Measurements from ENCODE around the gene PTGER4.
"Not testable (repeated sequence)": the region's sequence is repeated elsewhere in the genome, so short reads cannot be mapped to it uniquely, and the experiment has no call there.

Gene PTGER4

DNA sequence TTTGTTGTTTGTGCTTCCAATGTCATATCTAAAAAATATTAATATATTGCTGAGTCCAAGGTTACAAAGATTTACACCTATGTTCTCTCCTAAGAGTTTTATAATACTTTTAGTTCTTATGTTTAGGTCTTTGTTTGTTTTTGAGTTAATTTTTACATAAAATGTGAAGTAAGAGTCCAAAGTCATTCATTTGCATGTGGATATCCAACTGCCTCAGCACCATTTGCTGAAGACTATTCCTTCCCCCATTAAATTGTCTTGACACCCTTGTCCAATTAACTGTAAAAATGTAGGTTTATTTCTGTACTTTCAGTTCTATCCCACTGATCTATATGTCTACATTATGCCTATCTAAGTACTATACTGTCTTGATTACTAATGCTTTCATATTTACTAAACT lies 40.4 kb downstream of the PTGER4 start:
- H3K4me3 ChIP-seq (ENCODE audit: low read length in 2 of 2): no peak overlapping the region
- H3K9me3 ChIP-seq (ENCODE audit: control insufficient read depth in 2 of 2, low read length in 2 of 2): peaks cover 0 to 4% of the 10 kb centered on the region in 2 donors
- no peak overlapping the region for H3K27ac ChIP-seq (ENCODE audit: low read length)
- H3K4me1 ChIP-seq (ENCODE audit: control insufficient read depth, insufficient read depth, low read length): no peaks in the 10 kb centered on the region
- peaks cover 0 to 5% of the 10 kb centered on the region in 2 donors for H3K36me3 ChIP-seq (ENCODE audit: control insufficient read depth in 2 of 2, insufficient read depth in 2 of 2, low read length in 2 of 2)
- no peaks in the 10 kb centered on the region for H3K27me3 ChIP-seq (ENCODE audit: control insufficient read depth in 1 of 2, insufficient read depth in 2 of 2, low read length in 2 of 2)
- no peak overlapping the region for H3K9ac ChIP-seq (ENCODE audit: low read length in 2 of 2)

DNA sequence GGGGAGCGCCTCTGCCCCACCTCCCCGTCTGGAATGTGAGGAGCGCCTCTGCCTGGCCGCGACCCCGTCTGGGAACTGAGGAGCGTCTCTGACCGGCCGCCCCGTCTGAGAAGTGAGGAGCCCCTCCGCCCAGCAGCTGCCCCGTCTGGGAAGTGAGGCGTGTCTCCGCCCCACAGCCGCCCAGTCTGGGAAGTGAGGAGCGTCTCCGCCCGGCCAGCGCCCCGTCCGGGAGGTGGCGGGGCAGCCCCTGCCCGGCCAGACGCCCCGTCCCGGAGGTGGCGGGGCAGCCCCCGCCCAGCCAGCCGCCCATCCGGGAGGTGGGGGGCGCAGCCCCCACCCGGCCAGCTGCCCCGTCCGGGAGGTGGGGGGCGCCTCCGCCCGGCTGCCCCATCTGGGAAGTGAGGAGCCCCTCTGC lies 42.8 kb downstream of the PTGER4 start:
- H3K36me3 ChIP-seq (ENCODE audit: control insufficient read depth in 2 of 2, insufficient read depth in 2 of 2, low read length in 2 of 2); H3K4me3 ChIP-seq (ENCODE audit: low read length in 2 of 2); H3K9ac ChIP-seq (ENCODE audit: low read length in 2 of 2): not testable (repeated sequence)

DNA sequence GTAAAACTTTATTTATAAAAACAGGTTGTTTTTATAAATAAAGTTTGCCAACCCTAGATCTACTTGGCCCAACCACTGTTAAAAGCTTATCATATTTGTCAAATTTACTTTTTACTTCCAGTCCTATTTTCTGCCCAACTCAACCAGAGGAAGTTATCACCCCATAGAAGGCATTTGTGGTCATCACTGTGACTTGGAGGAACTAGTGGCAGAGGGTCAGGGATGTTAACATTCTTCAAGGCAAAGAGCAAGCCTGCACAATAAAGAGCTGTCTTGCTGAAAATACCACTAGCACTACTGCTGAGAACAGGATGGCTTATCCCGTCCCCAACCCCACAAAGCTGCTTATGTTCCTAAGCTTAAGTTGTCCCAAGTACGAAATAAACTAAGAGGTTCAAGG lies 53.7 kb downstream of the PTGER4 start:
- peaks cover 10% of the 10 kb centered on the region for H3K4me1 ChIP-seq (ENCODE audit: control insufficient read depth, insufficient read depth, low read length)
- no peaks in the 10 kb centered on the region for H3K27me3 ChIP-seq (ENCODE audit: control insufficient read depth in 1 of 2, insufficient read depth in 2 of 2, low read length in 2 of 2)
- H3K9ac ChIP-seq (ENCODE audit: low read length in 2 of 2): no peak overlapping the region
- no peak overlapping the region for H3K27ac ChIP-seq (ENCODE audit: low read length)
- no peaks in the 10 kb centered on the region for H3K36me3 ChIP-seq (ENCODE audit: control insufficient read depth in 2 of 2, insufficient read depth in 2 of 2, low read length in 2 of 2)
- no peaks in the 10 kb centered on the region for H3K9me3 ChIP-seq (ENCODE audit: control insufficient read depth in 2 of 2, low read length in 2 of 2)
- no peak overlapping the region for H3K4me3 ChIP-seq (ENCODE audit: low read length in 2 of 2)

More for the DNA sequence above, 42.8 kb downstream of the PTGER4 start:
- not testable (repeated sequence) for H3K9me3 ChIP-seq (ENCODE audit: control insufficient read depth in 2 of 2, low read length in 2 of 2); H3K27ac ChIP-seq (ENCODE audit: low read length); H3K4me1 ChIP-seq (ENCODE audit: control insufficient read depth, insufficient read depth, low read length); H3K27me3 ChIP-seq (ENCODE audit: control insufficient read depth in 1 of 2, insufficient read depth in 2 of 2, low read length in 2 of 2)

DNA sequence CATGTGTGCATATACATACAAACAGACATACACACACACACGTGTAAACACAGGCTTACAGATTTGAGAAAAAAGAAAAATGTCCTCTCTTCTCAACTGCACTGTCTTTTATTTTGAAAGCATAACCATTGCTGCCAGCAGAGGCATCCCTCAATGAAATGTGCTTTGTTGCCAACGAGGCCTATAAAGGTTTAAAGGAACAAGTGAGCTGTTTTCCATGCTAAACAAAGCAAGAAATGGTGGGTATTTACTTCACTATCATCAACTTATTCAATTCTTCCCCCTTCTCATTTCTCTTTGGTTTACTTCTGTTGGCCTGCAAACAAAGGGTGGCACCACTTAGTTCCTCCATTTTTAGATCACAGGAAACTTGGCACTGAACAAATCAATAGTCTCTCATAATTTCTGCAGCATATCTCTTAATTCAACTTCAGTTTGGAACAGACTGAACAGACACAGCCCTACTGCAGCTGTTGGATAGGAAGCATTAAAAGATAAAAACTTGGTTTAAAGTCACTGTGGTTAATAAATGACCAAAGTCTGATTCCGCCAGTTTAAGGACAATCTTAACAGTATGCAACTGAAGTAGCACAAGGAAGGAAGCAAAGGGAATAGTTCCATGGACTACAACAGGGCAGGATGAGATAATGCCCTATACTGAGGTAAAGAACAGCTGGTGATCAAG lies 54.3 kb downstream of the PTGER4 start:
- Histone ChIP-seq H3K9ac (ENCODE audit: low read length in 2 of 2) (no peak overlapping the region), H3K4me3 (ENCODE audit: low read length in 2 of 2) (no peak overlapping the region), H3K27ac (ENCODE audit: low read length) (no peak overlapping the region)

DNA sequence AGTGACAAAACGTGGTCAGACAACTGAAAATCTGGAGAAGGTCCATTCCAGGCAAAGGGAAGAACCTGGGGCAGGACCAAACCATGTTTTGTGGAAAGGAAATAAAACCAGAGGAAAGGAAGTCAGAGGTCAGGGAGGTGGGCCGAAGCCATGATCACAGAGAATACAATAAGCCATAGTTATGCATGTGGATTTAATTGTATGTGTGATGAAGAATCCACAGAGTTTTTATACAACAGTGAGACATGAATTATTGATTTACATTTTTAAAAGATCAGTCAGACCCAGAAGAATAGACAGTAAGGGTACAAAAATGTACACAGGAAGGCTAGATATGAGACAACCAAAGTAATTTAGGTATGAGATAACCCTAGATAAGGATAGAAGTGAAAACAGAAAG lies 55.3 kb downstream of the PTGER4 start:
- H3K9me3 ChIP-seq (ENCODE audit: control insufficient read depth in 2 of 2, low read length in 2 of 2): no peaks in the 10 kb centered on the region
- peaks cover 10% of the 10 kb centered on the region for H3K4me1 ChIP-seq (ENCODE audit: control insufficient read depth, insufficient read depth, low read length)
- H3K4me3 ChIP-seq (ENCODE audit: low read length in 2 of 2): no peak overlapping the region
- peaks cover 0 to 2% of the 10 kb centered on the region in 2 donors for H3K36me3 ChIP-seq (ENCODE audit: control insufficient read depth in 2 of 2, insufficient read depth in 2 of 2, low read length in 2 of 2)
- no peak overlapping the region for H3K27ac ChIP-seq (ENCODE audit: low read length)
- H3K27me3 ChIP-seq (ENCODE audit: control insufficient read depth in 1 of 2, insufficient read depth in 2 of 2, low read length in 2 of 2): no peaks in the 10 kb centered on the region
- no peak overlapping the region for H3K9ac ChIP-seq (ENCODE audit: low read length in 2 of 2)

More for the DNA sequence above, 54.3 kb downstream of the PTGER4 start:
- H3K27me3 ChIP-seq (ENCODE audit: control insufficient read depth in 1 of 2, insufficient read depth in 2 of 2, low read length in 2 of 2): no peaks in the 10 kb centered on the region
- peaks cover 10% of the 10 kb centered on the region for H3K4me1 ChIP-seq (ENCODE audit: control insufficient read depth, insufficient read depth, low read length)
- no peaks in the 10 kb centered on the region for H3K36me3 ChIP-seq (ENCODE audit: control insufficient read depth in 2 of 2, insufficient read depth in 2 of 2, low read length in 2 of 2)
- no peaks in the 10 kb centered on the region for H3K9me3 ChIP-seq (ENCODE audit: control insufficient read depth in 2 of 2, low read length in 2 of 2)

DNA sequence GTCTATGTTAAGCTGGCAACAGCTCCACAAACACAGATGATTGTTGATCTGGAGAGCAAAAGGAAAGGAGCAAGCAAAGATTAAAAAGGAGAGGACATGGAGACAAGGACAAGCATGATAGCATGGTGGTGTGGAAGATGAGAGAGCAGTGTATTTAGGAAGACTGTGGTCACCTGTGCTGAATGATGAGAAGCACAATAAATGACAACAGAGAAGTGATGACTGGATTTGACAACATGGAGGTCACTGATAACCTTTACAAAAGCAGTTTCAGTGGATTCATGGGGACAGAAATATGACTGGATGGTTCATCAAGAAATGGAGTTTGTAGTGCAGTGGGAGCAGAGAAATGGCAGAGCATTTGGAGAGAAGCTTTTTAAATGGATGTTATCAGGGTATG lies 55.9 kb downstream of the PTGER4 start:
- Histone ChIP-seq H3K36me3 (ENCODE audit: control insufficient read depth in 2 of 2, insufficient read depth in 2 of 2, low read length in 2 of 2) (peaks cover 2 to 5% of the 10 kb centered on the region in 2 donors), H3K9me3 (ENCODE audit: control insufficient read depth in 2 of 2, low read length in 2 of 2) (no peaks in the 10 kb centered on the region), H3K27ac (ENCODE audit: low read length) (no peak overlapping the region), H3K4me3 (ENCODE audit: low read length in 2 of 2) (no peak overlapping the region), H3K4me1 (ENCODE audit: control insufficient read depth, insufficient read depth, low read length) (peaks cover 10% of the 10 kb centered on the region), H3K9ac (ENCODE audit: low read length in 2 of 2) (no peak overlapping the region), H3K27me3 (ENCODE audit: control insufficient read depth in 1 of 2, insufficient read depth in 2 of 2, low read length in 2 of 2) (no peaks in the 10 kb centered on the region)

DNA sequence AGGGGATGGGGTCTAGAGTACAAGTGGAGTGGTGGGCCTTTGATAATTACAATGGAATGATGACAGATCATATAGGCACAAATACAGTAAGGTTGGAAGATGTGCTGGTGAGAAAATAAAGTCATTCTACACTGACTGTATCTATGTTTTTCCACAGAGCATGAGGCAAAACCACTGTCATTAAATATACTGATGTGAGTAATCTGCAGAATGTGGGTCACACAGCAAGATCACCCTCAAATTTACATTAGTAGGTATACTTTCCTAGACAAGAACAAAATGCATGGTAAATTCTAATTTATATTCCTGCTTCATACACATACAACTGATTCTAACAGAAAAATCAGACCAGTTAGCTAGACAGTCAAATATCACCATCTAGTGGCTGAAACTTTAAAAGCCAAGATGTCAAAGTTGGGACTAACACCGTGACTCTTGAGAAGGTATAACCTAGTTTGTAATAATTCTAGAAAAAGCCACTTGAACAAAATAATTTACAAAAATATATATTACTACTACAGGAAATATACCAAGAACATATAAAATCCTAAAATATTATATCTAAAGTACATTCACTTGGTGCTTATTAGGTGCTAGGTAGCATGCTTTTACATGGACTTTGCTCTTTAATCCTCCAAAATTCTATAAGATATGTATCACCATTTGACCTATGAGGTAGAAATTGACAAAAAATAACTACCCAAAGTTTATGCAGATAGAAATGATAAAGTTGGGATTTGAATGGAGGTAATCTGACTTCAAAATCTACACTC lies 56.6 kb downstream of the PTGER4 start:
- Histone ChIP-seq H3K9me3 (ENCODE audit: control insufficient read depth in 2 of 2, low read length in 2 of 2) (no peaks in the 10 kb centered on the region), H3K4me1 (ENCODE audit: control insufficient read depth, insufficient read depth, low read length) (peaks cover 10% of the 10 kb centered on the region), H3K4me3 (ENCODE audit: low read length in 2 of 2) (no peak overlapping the region), H3K27me3 (ENCODE audit: control insufficient read depth in 1 of 2, insufficient read depth in 2 of 2, low read length in 2 of 2) (no peaks in the 10 kb centered on the region), H3K9ac (ENCODE audit: low read length in 2 of 2) (no peak overlapping the region), H3K36me3 (ENCODE audit: control insufficient read depth in 2 of 2, insufficient read depth in 2 of 2, low read length in 2 of 2) (peaks cover 5 to 8% of the 10 kb centered on the region in 2 donors), H3K27ac (ENCODE audit: low read length) (no peak overlapping the region)

DNA sequence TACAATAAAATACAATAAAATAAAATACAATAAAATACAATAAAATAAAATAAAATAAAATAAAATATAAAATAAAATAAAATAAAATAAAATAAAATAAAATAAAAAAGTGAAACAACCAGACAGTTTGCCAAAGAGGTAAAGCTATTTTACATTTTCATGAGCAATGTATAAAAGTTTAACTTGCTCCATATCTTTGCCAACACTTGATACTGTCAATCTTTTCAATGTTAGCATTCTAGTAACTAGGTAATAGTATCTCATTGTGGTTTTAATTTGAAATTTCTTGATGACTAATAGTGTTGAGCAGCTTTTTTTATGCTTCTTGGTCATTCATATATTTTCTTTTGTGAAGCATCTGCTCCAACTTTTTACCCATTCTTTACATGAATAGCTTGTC lies 58.8 kb downstream of the PTGER4 start:
- Histone ChIP-seq H3K27ac (ENCODE audit: low read length) (no peak overlapping the region), H3K27me3 (ENCODE audit: control insufficient read depth in 1 of 2, insufficient read depth in 2 of 2, low read length in 2 of 2) (no peaks in the 10 kb centered on the region), H3K9ac (ENCODE audit: low read length in 2 of 2) (no peak overlapping the region), H3K9me3 (ENCODE audit: control insufficient read depth in 2 of 2, low read length in 2 of 2) (no peaks in the 10 kb centered on the region), H3K4me3 (ENCODE audit: low read length in 2 of 2) (no peak overlapping the region), H3K36me3 (ENCODE audit: control insufficient read depth in 2 of 2, insufficient read depth in 2 of 2, low read length in 2 of 2) (peaks cover 10 to 11% of the 10 kb centered on the region in 2 donors), H3K4me1 (ENCODE audit: control insufficient read depth, insufficient read depth, low read length) (peaks cover 9% of the 10 kb centered on the region)

Data from stomach smooth muscle (tissue), 2 donors.